ENCODE data around the gene RFXANK.

DNA sequence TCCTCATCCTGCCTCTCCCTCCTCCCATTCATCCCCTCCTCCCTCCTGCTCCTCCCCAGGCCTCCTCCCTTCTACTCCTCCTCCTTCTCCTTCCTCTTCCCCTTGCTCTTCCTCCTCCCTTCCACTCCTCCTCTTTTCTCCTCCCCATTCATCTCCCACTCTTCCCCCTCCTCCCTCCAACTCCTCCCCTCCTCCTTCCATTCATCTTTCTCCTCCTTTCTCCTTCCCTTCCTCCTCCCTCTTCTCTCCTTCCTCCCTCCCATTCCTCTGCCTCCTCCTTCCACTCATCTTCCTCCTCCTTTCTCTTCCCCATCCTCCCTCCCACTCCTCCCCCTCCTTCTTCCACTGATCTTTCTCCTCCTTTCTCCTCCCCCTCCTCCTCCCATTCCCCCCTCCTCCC is 47.6 kb downstream of the RFXANK start:
- TF ChIP-seq, protein P1, sequence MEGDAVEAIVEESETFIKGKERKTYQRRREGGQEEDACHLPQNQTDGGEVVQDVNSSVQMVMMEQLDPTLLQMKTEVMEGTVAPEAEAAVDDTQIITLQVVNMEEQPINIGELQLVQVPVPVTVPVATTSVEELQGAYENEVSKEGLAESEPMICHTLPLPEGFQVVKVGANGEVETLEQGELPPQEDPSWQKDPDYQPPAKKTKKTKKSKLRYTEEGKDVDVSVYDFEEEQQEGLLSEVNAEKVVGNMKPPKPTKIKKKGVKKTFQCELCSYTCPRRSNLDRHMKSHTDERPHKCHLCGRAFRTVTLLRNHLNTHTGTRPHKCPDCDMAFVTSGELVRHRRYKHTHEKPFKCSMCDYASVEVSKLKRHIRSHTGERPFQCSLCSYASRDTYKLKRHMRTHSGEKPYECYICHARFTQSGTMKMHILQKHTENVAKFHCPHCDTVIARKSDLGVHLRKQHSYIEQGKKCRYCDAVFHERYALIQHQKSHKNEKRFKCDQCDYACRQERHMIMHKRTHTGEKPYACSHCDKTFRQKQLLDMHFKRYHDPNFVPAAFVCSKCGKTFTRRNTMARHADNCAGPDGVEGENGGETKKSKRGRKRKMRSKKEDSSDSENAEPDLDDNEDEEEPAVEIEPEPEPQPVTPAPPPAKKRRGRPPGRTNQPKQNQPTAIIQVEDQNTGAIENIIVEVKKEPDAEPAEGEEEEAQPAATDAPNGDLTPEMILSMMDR (IDR thresholded peaks at IDR 0.05) = no peak
- TF ChIP-seq POLR2A (IDR thresholded peaks at IDR 0.05) = no peak
